ENCODE data around the gene EFHC1. TPM values are rescaled to one million over a fixed set of nuclear protein-coding genes. Genes with fewer than 3 reads are reported as not detected.

EFHC1 gene
- total RNA-seq, 2 donors from 2014 or later = 11.5 to 17.4 TPM

DNA sequence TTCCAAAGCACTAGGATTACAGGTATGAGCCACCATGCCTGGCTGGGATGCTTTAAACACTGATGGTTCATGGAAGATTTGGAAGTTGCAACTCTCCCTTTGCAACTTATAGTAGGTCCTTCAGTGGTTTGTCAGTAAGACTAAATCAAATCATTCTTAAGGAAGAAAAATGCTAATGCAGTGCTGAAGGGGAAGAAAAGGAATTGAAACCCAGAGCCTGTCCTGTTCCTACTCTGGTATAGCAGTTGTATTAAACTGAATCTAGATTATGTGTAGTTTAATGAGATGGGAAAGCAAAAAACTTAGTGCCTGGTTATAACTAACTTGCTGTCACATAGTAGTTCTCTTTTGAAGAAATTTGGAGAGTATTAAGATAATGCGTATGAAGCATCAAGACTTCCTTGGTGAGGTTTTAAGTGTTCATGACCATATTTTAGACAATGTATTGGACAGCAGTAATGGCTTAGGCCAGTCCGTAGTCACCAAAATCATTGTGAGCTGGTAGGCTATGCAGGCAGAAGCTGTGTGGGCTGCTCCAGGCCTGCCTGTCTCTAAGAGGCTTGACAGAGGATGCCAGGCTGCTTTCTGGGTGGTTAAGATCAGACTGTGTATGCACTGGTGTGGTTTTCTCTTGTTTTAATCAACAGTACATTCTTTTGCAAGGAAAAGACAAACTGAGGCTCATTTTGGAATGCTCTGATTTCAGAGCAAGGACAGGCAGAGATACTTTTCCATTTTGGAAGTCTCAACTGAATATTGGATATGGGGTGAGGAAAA, 44.2 kb upstream of the EFHC1 start:
- H3K4me3 ChIP-seq = no peak overlapping the region
- intact Hi-C loops (cut with DNase I) = no loop called here

DNA sequence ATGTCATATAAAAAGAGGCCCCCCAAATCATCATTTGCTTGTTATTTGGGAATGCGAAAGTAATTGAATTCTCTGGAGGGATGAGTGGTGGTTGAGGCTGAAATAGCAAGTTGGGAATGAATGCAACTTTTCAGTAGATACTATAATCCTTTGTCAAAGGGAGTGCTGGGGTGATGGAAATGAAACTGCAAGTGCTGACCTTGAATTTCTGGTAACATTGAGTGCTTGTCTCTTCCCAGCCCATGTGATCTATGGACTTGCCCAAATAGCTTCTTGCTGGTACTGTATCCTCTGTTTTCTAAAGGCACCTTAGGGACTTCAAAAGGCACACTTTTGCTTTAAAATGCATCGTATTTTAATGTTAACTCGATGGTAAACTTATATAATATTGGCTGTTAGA, 43.4 kb upstream of the EFHC1 start:
- Histone ChIP-seq H3K27me3 (no peaks in the 10 kb centered on the region), H3K9me3 (no peaks in the 10 kb centered on the region), H3K4me1 (no peaks in the 10 kb centered on the region), H3K27ac (no peak overlapping the region), H3K36me3 (replicated peaks in 1 of 2; ENCODE audit: insufficient read depth in 1 of 2, low read depth in 2 of 2) (no peaks in the 10 kb centered on the region), H3K4me3 (no peak overlapping the region)
- 74 to 78% methylated on average over 3 of the region's 3 CpGs for WGBS, 2 donors
- DNase-seq (no peak), ATAC-seq (no peak)
- intact Hi-C loops (cut with DNase I) = no loop called here
- no peak for TF ChIP-seq POLR2A (IDR thresholded peaks at IDR 0.05)
- TF ChIP-seq, protein P1, sequence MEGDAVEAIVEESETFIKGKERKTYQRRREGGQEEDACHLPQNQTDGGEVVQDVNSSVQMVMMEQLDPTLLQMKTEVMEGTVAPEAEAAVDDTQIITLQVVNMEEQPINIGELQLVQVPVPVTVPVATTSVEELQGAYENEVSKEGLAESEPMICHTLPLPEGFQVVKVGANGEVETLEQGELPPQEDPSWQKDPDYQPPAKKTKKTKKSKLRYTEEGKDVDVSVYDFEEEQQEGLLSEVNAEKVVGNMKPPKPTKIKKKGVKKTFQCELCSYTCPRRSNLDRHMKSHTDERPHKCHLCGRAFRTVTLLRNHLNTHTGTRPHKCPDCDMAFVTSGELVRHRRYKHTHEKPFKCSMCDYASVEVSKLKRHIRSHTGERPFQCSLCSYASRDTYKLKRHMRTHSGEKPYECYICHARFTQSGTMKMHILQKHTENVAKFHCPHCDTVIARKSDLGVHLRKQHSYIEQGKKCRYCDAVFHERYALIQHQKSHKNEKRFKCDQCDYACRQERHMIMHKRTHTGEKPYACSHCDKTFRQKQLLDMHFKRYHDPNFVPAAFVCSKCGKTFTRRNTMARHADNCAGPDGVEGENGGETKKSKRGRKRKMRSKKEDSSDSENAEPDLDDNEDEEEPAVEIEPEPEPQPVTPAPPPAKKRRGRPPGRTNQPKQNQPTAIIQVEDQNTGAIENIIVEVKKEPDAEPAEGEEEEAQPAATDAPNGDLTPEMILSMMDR (IDR thresholded peaks at IDR 0.05) = no peak

More for the DNA sequence above, 44.2 kb upstream of the EFHC1 start:
- no peaks in the 10 kb centered on the region for H3K36me3 ChIP-seq (replicated peaks in 1 of 2; ENCODE audit: insufficient read depth in 1 of 2, low read depth in 2 of 2)
- ATAC-seq (no peak), DNase-seq (no peak)
- TF ChIP-seq, protein P1 (IDR thresholded peaks at IDR 0.05) = no peak
- no peak for TF ChIP-seq POLR2A (IDR thresholded peaks at IDR 0.05)
- no peaks in the 10 kb centered on the region for H3K9me3 ChIP-seq
- no peak overlapping the region for H3K27ac ChIP-seq
- H3K27me3 ChIP-seq = no peaks in the 10 kb centered on the region
- 83 to 89% methylated on average over 2 of the region's 2 CpGs for WGBS, 2 donors
- H3K4me1 ChIP-seq = no peaks in the 10 kb centered on the region

DNA sequence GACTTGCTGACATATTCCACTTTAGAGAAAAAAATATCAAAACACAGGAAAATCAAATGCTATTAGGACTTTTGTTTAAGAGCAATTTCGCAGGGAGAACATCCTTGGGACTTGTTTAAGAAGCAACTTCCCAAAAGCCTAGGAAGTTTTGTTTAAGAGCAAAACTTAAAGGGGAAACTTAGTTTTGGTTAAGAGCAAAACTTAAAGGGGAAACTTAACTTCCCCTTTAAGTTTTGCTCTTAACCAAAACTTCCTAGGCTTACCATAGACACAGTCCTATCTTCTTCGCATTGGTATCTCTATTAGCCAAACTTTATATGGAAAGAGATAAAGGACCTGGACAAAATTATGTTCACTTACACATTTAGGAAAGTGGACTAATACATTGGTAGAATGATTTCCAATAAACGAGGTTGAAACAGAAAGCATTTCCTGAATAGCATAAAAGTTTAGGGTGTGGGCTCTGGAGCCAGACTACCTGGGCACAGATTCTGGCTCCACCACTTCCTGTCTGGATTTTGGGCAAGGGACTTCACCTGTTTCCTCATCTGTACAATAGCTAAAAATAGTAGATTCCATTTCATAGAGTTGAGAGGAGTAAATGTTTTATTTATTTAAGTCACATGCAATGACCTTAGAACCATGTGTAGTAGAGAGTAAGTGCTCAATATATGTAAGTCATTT, 42.5 kb upstream of the EFHC1 start:
- WGBS, 2 donors = 41 to 53% methylated on average over 3 of the region's 3 CpGs
- no peak for ATAC-seq
- no peak overlapping the region for H3K27ac ChIP-seq

DNA sequence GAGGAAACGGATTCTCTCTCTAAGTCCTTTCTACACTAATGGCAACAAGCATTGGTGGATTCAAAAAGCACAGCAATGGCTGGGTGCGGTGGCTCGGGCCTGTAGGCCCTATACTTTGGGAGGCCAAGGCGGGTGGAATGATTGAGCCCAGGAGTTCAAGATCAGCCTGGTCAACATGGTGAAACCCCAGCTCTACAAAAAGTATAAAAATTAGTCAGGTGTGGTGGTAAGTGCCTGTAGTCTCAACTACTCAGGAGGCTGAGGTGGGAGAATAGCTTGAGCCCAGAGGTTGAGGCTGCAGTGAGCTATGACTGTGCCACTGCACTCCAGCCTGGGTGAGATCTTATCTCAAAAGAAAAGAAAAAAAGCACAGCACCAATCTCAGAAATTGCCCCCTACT, 38.9 kb upstream of the EFHC1 start:
- Histone ChIP-seq H3K27me3 (no peaks in the 10 kb centered on the region), H3K4me3 (no peak overlapping the region), H3K27ac (no peak overlapping the region), H3K36me3 (replicated peaks in 1 of 2; ENCODE audit: insufficient read depth in 1 of 2, low read depth in 2 of 2) (no peaks in the 10 kb centered on the region), H3K4me1 (no peaks in the 10 kb centered on the region), H3K9me3 (no peaks in the 10 kb centered on the region)
- DNase-seq (no peak), ATAC-seq (no peak)
- intact Hi-C loops (cut with DNase I) = no loop called here
- TF ChIP-seq, protein P1 (IDR thresholded peaks at IDR 0.05) = no peak
- TF ChIP-seq POLR2A (IDR thresholded peaks at IDR 0.05) = no peak
- 84 to 88% methylated on average over 4 of the region's 4 CpGs for whole genome bisulfite sequencing, 2 donors

More for the DNA sequence above, 42.5 kb upstream of the EFHC1 start:
- no peak for TF ChIP-seq POLR2A (IDR thresholded peaks at IDR 0.05)
- TF ChIP-seq, protein P1 (IDR thresholded peaks at IDR 0.05) = no peak
- H3K4me3 ChIP-seq = no peak overlapping the region
- no peaks in the 10 kb centered on the region for H3K9me3 ChIP-seq
- no peak for DNase-seq
- H3K27me3 ChIP-seq = no peaks in the 10 kb centered on the region
- H3K4me1 ChIP-seq = no peaks in the 10 kb centered on the region
- intact Hi-C loops (cut with DNase I) = no loop called here
- no peaks in the 10 kb centered on the region for H3K36me3 ChIP-seq (replicated peaks in 1 of 2; ENCODE audit: insufficient read depth in 1 of 2, low read depth in 2 of 2)
